ENCODE measurements around the gene BCL7B.
"Not testable (repeated sequence)": the region's sequence is repeated elsewhere in the genome, so short reads cannot be mapped to it uniquely, and the experiment has no call there.

DNA sequence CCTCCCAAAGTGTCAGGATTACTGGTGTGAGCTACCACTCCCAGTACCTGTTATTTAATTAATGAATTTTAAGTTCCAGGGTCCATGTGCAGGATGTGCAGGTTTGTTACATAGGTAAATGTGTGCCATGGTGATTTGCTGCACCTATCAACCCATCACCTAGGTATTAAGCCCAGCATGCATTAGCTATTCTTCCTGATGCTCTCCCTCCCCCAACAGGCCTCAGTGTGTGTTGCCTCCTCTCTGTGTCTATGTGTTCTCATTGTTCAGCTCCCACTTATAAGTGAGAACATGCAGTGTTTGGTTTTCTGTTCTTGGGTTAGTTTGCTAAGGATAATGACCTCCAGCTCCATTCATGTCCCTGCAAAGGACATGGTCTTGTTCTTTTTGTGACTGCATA lies 8.9 kb upstream of the BCL7B start:
- TF ChIP-seq, protein P1, sequence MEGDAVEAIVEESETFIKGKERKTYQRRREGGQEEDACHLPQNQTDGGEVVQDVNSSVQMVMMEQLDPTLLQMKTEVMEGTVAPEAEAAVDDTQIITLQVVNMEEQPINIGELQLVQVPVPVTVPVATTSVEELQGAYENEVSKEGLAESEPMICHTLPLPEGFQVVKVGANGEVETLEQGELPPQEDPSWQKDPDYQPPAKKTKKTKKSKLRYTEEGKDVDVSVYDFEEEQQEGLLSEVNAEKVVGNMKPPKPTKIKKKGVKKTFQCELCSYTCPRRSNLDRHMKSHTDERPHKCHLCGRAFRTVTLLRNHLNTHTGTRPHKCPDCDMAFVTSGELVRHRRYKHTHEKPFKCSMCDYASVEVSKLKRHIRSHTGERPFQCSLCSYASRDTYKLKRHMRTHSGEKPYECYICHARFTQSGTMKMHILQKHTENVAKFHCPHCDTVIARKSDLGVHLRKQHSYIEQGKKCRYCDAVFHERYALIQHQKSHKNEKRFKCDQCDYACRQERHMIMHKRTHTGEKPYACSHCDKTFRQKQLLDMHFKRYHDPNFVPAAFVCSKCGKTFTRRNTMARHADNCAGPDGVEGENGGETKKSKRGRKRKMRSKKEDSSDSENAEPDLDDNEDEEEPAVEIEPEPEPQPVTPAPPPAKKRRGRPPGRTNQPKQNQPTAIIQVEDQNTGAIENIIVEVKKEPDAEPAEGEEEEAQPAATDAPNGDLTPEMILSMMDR (IDR thresholded peaks at IDR 0.05): not testable (repeated sequence)
- not testable (repeated sequence) for TF ChIP-seq POLR2A (IDR thresholded peaks at IDR 0.05)

Measured in breast epithelium (tissue), 3 donors.